LNCaP clone FGC (cell line): ENCODE data around the gene SFRP4.

Source experiments
- DNase-seq: peaks from one replicate; pipeline ENCODE4 v3.0.0-alpha.2; 2011; ENCODE audit warnings: low read depth
- H3K4me3 ChIP-seq: 2 replicates; pipeline ENCODE4 v1.5.1; 2011; ENCODE audit warnings: mild to moderate bottlenecking, low read depth, low read length, control low read depth
- TF ChIP-seq, protein P1 (sequence below): IDR thresholded peaks from 2 replicates; pipeline ENCODE4 v1.5.1; 2012; ENCODE audit warnings: mild to moderate bottlenecking; ENCODE audit not compliant: control insufficient read depth, insufficient read depth; ENCODE audit errors: extremely low read depth

The SFRP4 gene

DNA sequence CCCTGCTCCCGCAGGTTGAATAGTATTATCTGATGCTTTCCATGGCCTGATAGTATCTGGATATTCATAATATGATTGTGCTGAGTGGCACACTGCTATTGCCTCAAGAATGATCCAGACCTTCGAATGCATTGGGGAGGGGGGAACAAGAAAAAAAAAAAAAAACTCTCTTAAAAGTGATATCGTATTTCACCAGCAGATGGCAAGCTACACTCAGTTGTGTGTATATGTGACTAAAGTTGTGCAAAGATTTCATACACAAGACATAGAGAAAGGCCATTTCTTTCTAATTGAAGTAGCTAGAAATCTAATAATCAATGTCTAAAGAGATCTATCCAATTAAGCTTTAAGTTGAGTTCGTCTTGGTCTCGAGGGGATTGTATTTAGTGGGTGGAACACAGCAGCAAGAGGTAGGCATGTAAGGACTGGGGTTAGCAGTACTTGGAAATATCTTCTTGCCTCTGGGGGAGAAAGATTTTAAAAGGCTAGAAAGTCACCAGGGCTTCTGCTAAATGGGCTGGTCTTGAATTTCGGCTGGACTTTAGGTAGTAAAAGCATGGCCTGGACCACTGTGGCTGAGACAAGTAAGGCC lies 15.3 kb downstream of the SFRP4 start:
- DNase-seq, result peak; percentile 32
- TF ChIP-seq, protein P1, sequence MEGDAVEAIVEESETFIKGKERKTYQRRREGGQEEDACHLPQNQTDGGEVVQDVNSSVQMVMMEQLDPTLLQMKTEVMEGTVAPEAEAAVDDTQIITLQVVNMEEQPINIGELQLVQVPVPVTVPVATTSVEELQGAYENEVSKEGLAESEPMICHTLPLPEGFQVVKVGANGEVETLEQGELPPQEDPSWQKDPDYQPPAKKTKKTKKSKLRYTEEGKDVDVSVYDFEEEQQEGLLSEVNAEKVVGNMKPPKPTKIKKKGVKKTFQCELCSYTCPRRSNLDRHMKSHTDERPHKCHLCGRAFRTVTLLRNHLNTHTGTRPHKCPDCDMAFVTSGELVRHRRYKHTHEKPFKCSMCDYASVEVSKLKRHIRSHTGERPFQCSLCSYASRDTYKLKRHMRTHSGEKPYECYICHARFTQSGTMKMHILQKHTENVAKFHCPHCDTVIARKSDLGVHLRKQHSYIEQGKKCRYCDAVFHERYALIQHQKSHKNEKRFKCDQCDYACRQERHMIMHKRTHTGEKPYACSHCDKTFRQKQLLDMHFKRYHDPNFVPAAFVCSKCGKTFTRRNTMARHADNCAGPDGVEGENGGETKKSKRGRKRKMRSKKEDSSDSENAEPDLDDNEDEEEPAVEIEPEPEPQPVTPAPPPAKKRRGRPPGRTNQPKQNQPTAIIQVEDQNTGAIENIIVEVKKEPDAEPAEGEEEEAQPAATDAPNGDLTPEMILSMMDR, result peak; percentile 53
- no peak overlapping the region for H3K4me3 ChIP-seq

- TF ChIP-seq, protein P1, result no peak
- no peak for DNase-seq
- no peak overlapping the region for H3K4me3 ChIP-seq
Measured at GRCh38 chr7:37899712-37900247, 16.8 kb downstream of the SFRP4 start.

GRCh38 chr7:37894671-37895070 lies 21.9 kb downstream of the SFRP4 start:
- H3K4me3 ChIP-seq, result no peak overlapping the region
- no peak for DNase-seq
- TF ChIP-seq, protein P1, result no peak

GRCh38 chr7:37893359-37893758 lies 23.3 kb downstream of the SFRP4 start:
- TF ChIP-seq, protein P1, result no peak
- DNase-seq, result no peak
- H3K4me3 ChIP-seq, result no peak overlapping the region

DNA sequence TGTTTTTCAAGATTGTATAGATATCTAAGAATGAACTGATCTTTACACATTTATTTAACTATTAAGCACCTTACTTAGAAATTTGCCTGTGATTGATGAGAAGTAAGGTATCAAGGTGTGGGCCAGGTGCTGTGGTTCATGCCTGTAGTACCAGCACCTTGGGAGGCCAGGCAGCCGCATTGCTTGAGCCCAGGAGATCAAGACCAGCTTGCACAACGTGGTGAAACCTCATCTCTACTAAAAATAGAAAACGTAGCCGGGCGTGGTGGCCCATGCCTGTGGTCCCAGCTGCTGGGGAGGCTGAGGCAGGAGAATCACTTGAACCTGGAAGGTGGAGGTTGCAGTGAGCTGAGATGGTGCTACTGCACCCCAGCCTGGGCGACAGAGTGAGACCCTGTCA lies 34.5 kb downstream of the SFRP4 start:
- TF ChIP-seq, protein P1, result no peak
- no peak for DNase-seq
- H3K4me3 ChIP-seq, result no peak overlapping the region
